ENCODE results near the gene MED25.
"Not testable (repeated sequence)": the region's sequence is repeated elsewhere in the genome, so short reads cannot be mapped to it uniquely, and the experiment has no call there.

The MED25 gene

GRCh38 chr19:49818649-49819370 is 721 bp downstream of the MED25 start:
- DNase-seq = no peak

- DNase-seq = not testable (repeated sequence)
These were observed 1.5 kb downstream of the MED25 start for GRCh38 chr19:49819452-49820115.

GRCh38 chr19:49820125-49820524 is 2.0 kb downstream of the MED25 start:
- DNase-seq = no peak

DNA sequence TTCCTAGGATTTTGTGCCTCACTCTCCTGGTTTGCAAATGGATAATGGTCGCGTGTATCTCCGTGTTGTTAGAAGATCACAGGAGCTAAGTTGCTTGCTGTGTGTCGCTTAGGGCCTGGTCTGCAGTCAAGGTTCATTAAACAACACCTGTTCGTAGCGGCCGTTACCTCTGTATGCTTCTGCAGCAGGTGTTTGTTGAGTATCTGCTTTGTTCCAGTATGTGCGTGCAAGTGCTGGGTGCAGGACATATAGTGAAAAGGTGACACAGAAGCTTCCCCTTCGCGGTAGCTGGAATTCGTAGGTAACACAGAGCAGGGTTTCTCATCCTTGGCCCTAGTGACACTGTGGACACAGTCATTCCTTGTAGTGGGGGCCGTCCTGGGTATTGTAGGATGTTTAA is 5.4 kb downstream of the MED25 start:
- no peak for DNase-seq

DNA sequence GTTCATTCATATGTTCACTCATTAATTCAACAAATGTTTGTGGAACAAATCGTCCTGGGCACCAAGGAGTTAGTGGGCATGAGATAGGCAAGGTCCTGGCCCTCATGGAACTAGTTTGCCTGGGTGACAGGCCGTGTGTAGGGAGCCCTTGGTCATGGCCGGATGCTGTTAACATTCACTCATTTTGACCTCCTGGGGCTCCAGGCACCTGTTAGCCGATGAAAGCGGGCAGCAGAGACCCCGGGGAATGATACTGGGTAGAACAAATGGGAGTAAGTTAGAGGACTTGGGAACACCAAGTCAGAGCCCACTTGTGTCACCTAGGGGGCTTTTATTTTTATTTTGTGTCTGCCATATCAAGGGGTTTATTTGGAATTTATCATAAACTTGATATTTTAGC is 6.6 kb downstream of the MED25 start:
- no peak for DNase-seq

DNA sequence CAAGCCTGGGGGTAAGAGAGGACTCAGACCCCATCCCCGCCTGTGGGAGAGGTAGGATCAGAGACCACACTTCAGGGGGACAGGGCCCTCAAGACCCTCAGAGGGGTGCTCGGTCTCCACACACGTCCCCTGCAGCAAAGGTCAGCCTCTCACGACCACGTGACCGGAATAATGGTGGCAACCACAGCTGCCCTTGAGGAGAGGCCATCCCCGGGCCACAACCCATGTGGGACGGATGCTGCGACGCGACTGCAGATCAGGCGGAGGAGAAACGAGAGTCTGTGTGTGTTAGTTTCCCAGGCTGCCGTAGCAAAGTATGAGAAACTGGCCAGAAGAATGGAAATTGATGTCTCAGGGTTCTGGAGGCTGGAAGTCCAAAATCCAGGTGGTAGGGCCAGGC is 8.9 kb downstream of the MED25 start:
- DNase-seq = no peak

DNA sequence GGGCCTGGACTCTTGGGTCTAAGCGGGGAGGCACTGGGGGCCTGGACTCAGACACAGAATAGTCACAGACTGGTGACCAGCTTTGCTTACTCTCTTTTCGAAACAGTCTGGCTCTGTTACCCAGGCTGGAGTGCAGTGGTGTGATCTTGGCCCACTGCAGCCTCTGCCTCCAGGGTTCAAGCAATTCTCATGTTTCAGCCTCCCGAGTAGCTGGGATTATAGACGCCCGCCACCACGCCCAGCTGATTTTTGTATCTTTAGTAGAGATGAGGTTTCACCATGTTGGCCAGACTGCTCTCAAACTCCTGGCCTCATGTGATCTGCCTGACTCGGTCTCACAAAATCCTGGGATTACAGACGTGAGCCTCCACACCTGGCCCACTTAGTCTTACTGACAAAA is 11.1 kb downstream of the MED25 start:
- DNase-seq = no peak

DNA sequence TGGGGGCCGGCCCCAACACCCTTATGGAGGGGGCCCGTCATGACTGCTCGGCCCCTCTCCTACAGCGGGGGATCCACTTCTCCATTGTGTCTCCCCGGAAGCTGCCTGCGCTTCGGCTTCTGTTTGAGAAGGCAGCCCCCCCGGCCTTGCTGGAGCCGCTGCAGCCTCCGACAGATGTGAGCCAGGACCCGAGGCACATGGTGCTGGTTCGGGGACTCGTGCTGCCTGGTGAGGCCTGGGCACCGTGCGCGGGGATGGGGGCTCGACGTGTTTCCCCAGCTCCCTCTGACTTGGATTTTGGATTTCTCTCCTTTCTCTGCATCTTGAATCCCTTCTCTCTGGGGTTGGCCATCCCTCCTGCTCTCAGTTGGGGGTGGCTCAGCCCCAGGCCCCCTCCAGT is 11.6 kb downstream of the MED25 start:
- no peak for DNase-seq

DNA sequence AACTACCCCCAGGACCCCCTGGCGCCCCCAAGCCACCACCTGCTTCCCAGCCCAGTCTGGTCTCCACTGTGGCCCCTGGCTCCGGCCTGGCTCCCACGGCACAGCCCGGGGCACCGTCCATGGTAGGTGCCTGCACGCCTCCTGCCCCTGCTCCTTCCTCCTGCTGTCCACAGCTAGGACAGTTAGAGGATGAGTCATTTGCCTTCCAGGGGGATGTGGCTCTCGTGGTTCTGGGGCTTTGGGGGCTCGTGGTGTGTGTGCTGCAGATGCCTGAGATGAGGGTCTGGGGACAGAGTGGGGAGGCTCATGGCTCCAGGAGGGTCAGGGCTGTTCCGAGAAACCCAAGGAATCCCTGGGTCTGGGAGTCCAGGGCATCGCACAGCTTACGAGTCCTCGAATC is 12.7 kb downstream of the MED25 start:
- no peak for DNase-seq

DNA sequence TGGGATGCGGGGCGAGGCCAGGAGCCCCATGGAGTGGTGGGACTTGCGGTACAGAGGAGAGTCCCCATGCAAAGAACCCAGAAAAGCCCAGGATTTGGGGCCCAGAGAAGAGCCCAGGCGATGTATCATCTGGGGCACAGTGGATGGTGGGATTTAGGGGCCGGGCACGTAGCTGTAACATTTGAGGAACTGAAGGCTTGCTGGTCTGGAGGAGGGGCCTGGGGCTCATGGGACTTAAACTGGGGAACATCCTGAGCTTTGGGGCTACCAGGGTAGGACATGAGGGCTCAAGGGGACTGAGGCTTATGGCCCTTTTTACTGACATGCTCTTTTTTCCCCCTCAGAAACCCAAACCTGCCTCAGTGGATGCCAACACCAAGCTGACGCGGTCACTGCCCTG is 13.5 kb downstream of the MED25 start:
- no peak for DNase-seq

DNA sequence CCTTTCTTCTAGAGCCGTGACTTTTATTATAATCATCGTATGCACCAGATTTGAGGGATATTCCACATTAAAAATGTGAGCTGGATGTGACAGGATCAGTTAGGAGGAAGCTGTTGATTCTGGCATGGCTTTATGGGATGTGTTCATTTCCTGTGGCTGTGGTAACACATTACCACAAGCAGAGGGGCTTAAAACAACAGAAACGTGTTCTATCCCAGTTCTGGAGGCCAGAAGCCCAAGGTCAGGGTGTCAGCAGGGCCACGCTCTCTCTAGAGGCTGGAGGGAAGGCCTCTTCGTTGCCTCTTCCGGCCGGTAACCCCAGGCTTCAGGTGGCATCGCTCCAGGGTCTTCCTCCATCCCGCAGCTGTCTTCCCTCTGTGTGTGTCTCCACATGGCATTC is 14.5 kb downstream of the MED25 start:
- no peak for DNase-seq

- DNase-seq = no peak
These were observed 15.5 kb downstream of the MED25 start for GRCh38 chr19:49833599-49833998.

DNA sequence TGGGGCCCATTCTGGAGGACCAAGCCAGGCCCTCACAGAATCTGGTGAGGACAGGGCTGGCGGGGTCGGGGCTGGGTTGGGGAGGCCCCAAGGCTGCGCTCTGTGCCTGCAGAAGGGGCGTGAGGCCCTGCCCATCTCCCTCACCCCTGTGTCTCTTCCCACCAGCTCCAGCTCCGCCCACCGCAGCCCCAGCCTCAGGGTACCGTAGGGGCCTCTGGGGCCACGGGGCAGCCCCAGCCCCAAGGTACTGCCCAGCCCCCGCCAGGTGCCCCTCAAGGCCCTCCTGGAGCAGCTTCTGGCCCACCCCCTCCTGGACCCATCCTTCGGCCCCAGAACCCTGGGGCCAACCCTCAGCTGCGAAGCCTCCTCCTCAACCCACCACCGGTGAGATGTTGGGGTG is 17.5 kb downstream of the MED25 start:
- DNase-seq = no peak

- DNase-seq = no peak
These were observed 18.3 kb downstream of the MED25 start for GRCh38 chr19:49836176-49837008.

- no peak for DNase-seq
These were observed 18.9 kb downstream of the MED25 start for GRCh38 chr19:49837009-49837310.

DNA sequence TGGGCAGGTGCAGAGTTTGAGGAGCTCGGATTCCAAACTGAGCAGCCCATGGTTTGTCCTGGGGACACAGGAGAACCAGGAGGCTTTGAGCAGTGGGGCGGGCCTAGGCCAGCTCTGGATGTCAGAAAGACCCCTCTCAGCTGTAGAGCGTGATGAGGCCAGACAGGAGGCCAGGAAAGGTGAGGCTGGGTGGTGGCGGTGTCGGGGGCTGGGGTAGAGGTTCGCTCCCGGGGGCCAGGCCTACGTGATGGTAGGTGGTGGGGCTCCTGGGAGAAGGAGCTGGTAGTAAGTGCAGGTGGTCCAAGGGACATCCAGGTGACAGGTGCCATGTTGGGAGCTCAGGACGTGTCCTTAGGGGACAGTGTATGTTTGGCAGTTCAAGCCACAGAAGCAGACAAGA is 19.3 kb downstream of the MED25 start:
- DNase-seq = no peak

DNA sequence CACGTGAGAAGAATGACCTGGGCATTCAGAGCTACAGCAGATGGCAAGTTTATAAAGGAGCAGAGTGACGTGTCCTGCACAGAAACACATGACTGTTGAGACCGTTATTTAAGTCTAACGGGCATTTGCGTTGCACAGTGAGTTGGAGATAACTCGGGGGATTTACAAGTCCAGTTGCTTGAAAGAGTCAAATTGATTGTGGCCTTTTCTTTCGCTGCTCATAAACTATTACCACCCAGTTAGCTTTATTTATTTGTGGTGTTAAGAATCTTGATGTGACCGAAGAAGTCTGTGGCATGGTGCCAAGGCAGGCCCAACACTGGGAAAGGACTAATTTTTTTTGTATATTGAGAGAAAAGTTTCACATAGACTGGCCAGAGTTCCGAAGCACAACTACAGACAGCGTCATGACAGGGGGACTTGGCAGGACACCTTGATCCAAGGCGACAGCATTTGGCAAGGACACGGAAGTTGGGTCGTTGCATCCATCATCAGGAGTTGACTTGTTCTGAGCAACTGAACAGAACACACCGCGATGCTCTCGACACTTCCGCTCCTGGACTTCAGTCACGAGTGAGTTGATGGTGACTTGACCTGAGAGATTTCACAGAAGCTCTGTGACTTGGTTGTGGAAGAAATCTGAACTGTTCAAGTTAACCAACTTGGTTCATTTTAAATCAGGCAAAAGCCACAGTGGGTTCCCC is 20.9 kb downstream of the MED25 start:
- DNase-seq = no peak

GRCh38 chr19:49839713-49840112 is 21.6 kb downstream of the MED25 start:
- no peak for DNase-seq

- DNase-seq = no peak
These were observed 22.2 kb downstream of the MED25 start for GRCh38 chr19:49840321-49840720.

- DNase-seq = no peak
These were observed 22.7 kb downstream of the MED25 start for GRCh38 chr19:49840736-49841249.

GRCh38 chr19:49843265-49843664 is 25.2 kb downstream of the MED25 start:
- DNase-seq = no peak

- DNase-seq = no peak
These were observed 26.3 kb downstream of the MED25 start for GRCh38 chr19:49844138-49845095.
